ENCODE data around the gene ABHD16A.

- TF ChIP-seq CTCF (IDR thresholded peaks at IDR 0.05) (no peak), JUN (IDR thresholded peaks at IDR 0.05) (no peak), SMC3 (IDR thresholded peaks at IDR 0.05) (no peak), RCOR1 (IDR thresholded peaks at IDR 0.05; ENCODE audit: low read depth, low read length) (no peak), POLR2A (IDR thresholded peaks at IDR 0.05; ENCODE audit: low read length) (no peak), PBX3 (IDR thresholded peaks at IDR 0.05) (no peak)
Observed at GRCh38 chr6:31734247-31734820, 31.2 kb upstream of the ABHD16A start.

All from A549 (cell line).